ENCODE results near the gene FRMPD4. TPM values are rescaled to one million over a fixed set of nuclear protein-coding genes. Genes with fewer than 3 reads are reported as not detected.

Gene FRMPD4
- total and polyA plus RNA-seq, 2 experiments from 2014 or later = 0.19 to 0.80 TPM

DNA sequence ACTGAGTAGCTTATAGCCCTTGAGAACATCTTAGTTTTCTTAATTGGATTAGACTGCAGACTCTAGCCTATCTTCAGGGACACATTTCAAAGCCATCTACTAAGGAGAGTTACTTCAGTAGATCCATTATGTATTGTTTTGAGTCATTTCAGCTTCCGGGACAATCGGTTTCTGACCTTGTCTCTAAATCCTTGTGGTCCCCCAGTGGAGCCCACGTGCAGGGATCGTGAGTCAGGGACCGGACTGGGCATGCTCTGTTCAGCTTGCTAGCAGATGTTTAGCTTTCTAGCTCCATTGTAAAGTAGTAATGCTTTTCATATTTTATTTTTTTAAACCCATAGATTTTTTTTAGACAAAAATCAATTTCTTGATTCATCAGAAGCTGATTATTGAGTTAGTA, 441.0 kb downstream of the FRMPD4 start:
- Histone ChIP-seq H2AFZ (no peak overlapping the region), H3K36me3 (ENCODE audit: insufficient read depth) (no peaks in the 10 kb centered on the region), H3K79me2 (replicated peaks; ENCODE audit: insufficient read depth) (no peaks in the 10 kb centered on the region), H3K4me2 (no peak overlapping the region), H3K27me3 (ENCODE audit: insufficient read depth) (no peaks in the 10 kb centered on the region), H3K9me2 (ENCODE audit: insufficient read depth) (no peaks in the 10 kb centered on the region), H3K4me1 (ENCODE audit: insufficient read depth) (no peaks in the 10 kb centered on the region), H3F3A (replicated peaks; ENCODE audit: low read depth) (no peaks in the 10 kb centered on the region), H3K4me3 (no peak overlapping the region), H3K27ac (ENCODE audit: low read depth) (no peak overlapping the region), H4K20me1 (replicated peaks; ENCODE audit: insufficient read depth) (no peaks in the 10 kb centered on the region)
- H3K36me3 Mint-ChIP-seq (ENCODE audit: low read depth) = no peaks in the 10 kb centered on the region
- peaks cover 4% of the 10 kb centered on the region; the same call in 2 of the 3 replicates for H3K4me1 Mint-ChIP-seq
- no peak for ATAC-seq
- H3K27me3 Mint-ChIP-seq (ENCODE audit: insufficient read depth, low read depth, poor library complexity) = peaks cover 4% of the 10 kb centered on the region
- no peak overlapping the region for H3K4me3 Mint-ChIP-seq
- no peak for DNase-seq (ENCODE audit: low spot score)
- H3K9me3 Mint-ChIP-seq = no peaks in the 10 kb centered on the region; the same call in 2 of the 3 replicates
- no peak overlapping the region for H3K27ac Mint-ChIP-seq
- TF ChIP-seq STAT1 (IDR thresholded peaks at IDR 0.05; ENCODE audit: unreplicated experiment) (no peak), ZNF114 (CRISPR knock-in tag; IDR thresholded peaks at IDR 0.05) (no peak), ETS1 (IDR thresholded peaks at IDR 0.05) (no peak), EZH2 (IDR thresholded peaks at IDR 0.05; ENCODE audit: low read depth, unreplicated experiment) (no peak), CTCF (conservative IDR thresholded peaks at IDR 0.05; ENCODE audit: low read depth in 2 of 2) (no peak), ZNF462 (CRISPR knock-in tag; IDR thresholded peaks at IDR 0.05) (no peak), ZNF331 (CRISPR knock-in tag; IDR thresholded peaks at IDR 0.05; ENCODE audit: low read depth) (no peak), EZH2phosphoT487 (IDR thresholded peaks at IDR 0.05; ENCODE audit: unreplicated experiment) (no peak), NANOG (IDR thresholded peaks at IDR 0.05; ENCODE audit: borderline replicate concordance) (no peak), POLR2AphosphoS5 (IDR thresholded peaks at IDR 0.05; ENCODE audit: low read depth) (no peak), JUNB (IDR thresholded peaks at IDR 0.05; ENCODE audit: unreplicated experiment) (no peak), CREB1 (CRISPR knock-in tag; IDR thresholded peaks at IDR 0.05; ENCODE audit: low read depth) (no peak)
- TF ChIP-seq, protein P1, sequence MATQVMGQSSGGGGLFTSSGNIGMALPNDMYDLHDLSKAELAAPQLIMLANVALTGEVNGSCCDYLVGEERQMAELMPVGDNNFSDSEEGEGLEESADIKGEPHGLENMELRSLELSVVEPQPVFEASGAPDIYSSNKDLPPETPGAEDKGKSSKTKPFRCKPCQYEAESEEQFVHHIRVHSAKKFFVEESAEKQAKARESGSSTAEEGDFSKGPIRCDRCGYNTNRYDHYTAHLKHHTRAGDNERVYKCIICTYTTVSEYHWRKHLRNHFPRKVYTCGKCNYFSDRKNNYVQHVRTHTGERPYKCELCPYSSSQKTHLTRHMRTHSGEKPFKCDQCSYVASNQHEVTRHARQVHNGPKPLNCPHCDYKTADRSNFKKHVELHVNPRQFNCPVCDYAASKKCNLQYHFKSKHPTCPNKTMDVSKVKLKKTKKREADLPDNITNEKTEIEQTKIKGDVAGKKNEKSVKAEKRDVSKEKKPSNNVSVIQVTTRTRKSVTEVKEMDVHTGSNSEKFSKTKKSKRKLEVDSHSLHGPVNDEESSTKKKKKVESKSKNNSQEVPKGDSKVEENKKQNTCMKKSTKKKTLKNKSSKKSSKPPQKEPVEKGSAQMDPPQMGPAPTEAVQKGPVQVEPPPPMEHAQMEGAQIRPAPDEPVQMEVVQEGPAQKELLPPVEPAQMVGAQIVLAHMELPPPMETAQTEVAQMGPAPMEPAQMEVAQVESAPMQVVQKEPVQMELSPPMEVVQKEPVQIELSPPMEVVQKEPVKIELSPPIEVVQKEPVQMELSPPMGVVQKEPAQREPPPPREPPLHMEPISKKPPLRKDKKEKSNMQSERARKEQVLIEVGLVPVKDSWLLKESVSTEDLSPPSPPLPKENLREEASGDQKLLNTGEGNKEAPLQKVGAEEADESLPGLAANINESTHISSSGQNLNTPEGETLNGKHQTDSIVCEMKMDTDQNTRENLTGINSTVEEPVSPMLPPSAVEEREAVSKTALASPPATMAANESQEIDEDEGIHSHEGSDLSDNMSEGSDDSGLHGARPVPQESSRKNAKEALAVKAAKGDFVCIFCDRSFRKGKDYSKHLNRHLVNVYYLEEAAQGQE (IDR thresholded peaks at IDR 0.05; ENCODE audit: unreplicated experiment) = no peak

Measured in GM23338 (cell line).